ENCODE results near the gene BHLHA15.

DNA sequence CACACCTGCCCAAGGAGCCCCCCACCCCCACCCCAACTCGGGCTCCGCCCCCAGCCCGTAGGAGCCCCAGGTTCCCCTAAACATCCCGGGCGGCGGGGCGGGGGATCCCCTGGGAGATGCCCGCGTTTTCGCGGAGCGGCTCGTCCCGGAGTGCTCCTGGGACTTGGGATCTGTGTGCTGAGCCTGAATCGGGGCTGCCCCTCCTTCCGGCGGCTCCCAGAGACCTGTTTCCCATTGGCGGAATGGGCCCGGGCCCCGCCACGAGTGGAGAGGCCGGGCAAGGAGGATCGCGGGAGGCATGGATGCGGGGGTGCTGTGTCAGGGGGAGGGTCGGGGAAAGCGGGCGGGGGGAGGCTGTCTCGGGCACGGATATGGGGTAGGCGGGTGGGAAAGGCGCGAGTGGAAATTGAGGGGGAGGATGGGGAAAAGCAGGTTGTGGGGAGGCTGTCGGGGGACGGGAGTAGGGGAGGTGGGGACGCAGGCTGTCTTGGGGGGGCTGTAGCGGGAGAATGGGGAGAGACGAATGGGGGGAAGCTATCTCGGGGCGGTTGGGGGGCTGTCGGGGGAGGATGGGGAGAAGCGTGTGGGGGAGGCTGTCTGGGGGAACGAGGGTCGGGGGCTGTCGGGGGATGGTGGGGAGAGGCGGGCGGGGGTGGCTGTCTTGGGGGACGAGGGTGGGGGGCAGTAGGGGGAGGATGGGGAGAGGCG, 572 bp upstream of the BHLHA15 start:
- TF ChIP-seq, protein P1, sequence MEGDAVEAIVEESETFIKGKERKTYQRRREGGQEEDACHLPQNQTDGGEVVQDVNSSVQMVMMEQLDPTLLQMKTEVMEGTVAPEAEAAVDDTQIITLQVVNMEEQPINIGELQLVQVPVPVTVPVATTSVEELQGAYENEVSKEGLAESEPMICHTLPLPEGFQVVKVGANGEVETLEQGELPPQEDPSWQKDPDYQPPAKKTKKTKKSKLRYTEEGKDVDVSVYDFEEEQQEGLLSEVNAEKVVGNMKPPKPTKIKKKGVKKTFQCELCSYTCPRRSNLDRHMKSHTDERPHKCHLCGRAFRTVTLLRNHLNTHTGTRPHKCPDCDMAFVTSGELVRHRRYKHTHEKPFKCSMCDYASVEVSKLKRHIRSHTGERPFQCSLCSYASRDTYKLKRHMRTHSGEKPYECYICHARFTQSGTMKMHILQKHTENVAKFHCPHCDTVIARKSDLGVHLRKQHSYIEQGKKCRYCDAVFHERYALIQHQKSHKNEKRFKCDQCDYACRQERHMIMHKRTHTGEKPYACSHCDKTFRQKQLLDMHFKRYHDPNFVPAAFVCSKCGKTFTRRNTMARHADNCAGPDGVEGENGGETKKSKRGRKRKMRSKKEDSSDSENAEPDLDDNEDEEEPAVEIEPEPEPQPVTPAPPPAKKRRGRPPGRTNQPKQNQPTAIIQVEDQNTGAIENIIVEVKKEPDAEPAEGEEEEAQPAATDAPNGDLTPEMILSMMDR (IDR thresholded peaks at IDR 0.05; ENCODE audit: insufficient read depth, low read length) = no peak
- TF ChIP-seq POLR2AphosphoS5 (IDR thresholded peaks at IDR 0.05; ENCODE audit: low read depth) = no peak

All from HL-60 (cell line).